ENCODE results near the gene TM4SF20. TPM values are rescaled to one million over a fixed set of nuclear protein-coding genes. Genes with fewer than 3 reads are reported as not detected.

Gene TM4SF20
- total and polyA plus RNA-seq, 2 experiments from 2014 or later, result not detected

DNA sequence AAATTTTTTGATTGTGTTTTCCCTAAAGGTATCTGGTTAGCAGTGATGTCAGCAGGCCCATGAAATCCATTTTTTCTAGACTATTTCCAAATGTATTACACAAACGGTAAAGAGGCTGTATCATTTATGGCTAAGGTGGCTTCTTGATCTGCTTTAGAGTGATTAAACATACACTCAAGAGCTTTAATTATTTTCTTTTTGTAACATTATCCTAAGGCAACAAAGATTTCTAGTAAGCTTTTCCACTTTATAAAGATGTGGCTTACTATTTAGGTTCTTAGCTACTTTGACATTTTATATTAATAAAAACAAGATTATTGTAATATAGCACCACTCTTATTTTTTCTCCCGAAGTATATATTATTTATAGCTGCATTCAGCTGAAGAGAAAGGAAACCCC is 37.6 kb downstream of the TM4SF20 start (continued):
- TF ChIP-seq, protein P1, sequence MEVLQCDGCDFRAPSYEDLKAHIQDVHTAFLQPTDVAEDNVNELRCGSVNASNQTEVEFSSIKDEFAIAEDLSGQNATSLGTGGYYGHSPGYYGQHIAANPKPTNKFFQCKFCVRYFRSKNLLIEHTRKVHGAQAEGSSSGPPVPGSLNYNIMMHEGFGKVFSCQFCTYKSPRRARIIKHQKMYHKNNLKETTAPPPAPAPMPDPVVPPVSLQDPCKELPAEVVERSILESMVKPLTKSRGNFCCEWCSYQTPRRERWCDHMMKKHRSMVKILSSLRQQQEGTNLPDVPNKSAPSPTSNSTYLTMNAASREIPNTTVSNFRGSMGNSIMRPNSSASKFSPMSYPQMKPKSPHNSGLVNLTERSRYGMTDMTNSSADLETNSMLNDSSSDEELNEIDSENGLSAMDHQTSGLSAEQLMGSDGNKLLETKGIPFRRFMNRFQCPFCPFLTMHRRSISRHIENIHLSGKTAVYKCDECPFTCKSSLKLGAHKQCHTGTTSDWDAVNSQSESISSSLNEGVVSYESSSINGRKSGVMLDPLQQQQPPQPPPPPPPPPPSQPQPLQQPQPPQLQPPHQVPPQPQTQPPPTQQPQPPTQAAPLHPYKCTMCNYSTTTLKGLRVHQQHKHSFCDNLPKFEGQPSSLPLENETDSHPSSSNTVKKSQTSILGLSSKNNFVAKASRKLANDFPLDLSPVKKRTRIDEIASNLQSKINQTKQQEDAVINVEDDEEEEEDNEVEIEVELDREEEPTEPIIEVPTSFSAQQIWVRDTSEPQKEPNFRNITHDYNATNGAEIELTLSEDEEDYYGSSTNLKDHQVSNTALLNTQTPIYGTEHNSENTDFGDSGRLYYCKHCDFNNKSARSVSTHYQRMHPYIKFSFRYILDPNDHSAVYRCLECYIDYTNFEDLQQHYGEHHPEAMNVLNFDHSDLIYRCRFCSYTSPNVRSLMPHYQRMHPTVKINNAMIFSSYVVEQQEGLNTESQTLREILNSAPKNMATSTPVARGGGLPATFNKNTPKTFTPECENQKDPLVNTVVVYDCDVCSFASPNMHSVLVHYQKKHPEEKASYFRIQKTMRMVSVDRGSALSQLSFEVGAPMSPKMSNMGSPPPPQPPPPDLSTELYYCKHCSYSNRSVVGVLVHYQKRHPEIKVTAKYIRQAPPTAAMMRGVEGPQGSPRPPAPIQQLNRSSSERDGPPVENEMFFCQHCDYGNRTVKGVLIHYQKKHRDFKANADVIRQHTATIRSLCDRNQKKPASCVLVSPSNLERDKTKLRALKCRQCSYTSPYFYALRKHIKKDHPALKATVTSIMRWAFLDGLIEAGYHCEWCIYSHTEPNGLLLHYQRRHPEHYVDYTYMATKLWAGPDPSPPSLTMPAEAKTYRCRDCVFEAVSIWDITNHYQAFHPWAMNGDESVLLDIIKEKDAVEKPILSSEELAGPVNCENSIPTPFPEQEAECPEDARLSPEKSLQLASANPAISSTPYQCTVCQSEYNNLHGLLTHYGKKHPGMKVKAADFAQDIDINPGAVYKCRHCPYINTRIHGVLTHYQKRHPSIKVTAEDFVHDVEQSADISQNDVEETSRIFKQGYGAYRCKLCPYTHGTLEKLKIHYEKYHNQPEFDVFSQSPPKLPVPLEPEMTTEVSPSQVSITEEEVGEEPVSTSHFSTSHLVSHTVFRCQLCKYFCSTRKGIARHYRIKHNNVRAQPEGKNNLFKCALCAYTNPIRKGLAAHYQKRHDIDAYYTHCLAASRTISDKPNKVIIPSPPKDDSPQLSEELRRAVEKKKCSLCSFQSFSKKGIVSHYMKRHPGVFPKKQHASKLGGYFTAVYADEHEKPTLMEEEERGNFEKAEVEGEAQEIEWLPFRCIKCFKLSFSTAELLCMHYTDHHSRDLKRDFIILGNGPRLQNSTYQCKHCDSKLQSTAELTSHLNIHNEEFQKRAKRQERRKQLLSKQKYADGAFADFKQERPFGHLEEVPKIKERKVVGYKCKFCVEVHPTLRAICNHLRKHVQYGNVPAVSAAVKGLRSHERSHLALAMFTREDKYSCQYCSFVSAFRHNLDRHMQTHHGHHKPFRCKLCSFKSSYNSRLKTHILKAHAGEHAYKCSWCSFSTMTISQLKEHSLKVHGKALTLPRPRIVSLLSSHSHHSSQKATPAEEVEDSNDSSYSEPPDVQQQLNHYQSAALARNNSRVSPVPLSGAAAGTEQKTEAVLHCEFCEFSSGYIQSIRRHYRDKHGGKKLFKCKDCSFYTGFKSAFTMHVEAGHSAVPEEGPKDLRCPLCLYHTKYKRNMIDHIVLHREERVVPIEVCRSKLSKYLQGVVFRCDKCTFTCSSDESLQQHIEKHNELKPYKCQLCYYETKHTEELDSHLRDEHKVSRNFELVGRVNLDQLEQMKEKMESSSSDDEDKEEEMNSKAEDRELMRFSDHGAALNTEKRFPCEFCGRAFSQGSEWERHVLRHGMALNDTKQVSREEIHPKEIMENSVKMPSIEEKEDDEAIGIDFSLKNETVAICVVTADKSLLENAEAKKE (CRISPR knock-in tag; IDR thresholded peaks at IDR 0.05), result no peak

DNA sequence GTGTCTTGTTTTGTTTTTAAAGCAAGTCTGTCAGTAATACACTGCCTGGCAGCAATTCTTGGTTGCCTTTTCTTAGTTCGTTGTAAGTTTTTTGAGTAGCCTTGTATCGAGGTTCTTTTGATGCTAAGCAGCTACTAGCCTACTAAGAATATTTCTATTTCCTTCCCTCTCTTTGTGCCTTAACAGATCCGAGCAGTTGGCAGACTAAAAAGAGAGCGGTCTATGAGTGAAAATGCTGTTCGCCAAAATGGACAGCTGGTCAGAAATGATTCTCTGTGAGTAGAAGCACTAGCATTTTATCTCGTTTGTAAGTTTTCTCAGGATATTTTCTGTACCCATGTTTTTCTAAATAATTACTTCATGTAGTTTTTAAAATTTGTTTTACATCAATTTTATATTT is 39.0 kb downstream of the TM4SF20 start:
- TF ChIP-seq JUNB (IDR thresholded peaks at IDR 0.05; ENCODE audit: unreplicated experiment) (no peak), EZH2phosphoT487 (IDR thresholded peaks at IDR 0.05; ENCODE audit: unreplicated experiment) (no peak), NANOG (IDR thresholded peaks at IDR 0.05; ENCODE audit: borderline replicate concordance) (no peak), STAT1 (IDR thresholded peaks at IDR 0.05; ENCODE audit: unreplicated experiment) (no peak), ZNF114 (CRISPR knock-in tag; IDR thresholded peaks at IDR 0.05) (no peak), ZNF331 (CRISPR knock-in tag; IDR thresholded peaks at IDR 0.05; ENCODE audit: low read depth) (no peak), POLR2AphosphoS5 (IDR thresholded peaks at IDR 0.05; ENCODE audit: low read depth) (no peak), EZH2 (IDR thresholded peaks at IDR 0.05; ENCODE audit: low read depth, unreplicated experiment) (no peak)
- TF ChIP-seq, protein P2, sequence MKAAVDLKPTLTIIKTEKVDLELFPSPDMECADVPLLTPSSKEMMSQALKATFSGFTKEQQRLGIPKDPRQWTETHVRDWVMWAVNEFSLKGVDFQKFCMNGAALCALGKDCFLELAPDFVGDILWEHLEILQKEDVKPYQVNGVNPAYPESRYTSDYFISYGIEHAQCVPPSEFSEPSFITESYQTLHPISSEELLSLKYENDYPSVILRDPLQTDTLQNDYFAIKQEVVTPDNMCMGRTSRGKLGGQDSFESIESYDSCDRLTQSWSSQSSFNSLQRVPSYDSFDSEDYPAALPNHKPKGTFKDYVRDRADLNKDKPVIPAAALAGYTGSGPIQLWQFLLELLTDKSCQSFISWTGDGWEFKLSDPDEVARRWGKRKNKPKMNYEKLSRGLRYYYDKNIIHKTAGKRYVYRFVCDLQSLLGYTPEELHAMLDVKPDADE (IDR thresholded peaks at IDR 0.05), result no peak
- TF ChIP-seq, protein P3, sequence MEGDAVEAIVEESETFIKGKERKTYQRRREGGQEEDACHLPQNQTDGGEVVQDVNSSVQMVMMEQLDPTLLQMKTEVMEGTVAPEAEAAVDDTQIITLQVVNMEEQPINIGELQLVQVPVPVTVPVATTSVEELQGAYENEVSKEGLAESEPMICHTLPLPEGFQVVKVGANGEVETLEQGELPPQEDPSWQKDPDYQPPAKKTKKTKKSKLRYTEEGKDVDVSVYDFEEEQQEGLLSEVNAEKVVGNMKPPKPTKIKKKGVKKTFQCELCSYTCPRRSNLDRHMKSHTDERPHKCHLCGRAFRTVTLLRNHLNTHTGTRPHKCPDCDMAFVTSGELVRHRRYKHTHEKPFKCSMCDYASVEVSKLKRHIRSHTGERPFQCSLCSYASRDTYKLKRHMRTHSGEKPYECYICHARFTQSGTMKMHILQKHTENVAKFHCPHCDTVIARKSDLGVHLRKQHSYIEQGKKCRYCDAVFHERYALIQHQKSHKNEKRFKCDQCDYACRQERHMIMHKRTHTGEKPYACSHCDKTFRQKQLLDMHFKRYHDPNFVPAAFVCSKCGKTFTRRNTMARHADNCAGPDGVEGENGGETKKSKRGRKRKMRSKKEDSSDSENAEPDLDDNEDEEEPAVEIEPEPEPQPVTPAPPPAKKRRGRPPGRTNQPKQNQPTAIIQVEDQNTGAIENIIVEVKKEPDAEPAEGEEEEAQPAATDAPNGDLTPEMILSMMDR (conservative IDR thresholded peaks at IDR 0.05; ENCODE audit: low read depth in 2 of 2), result no peak
- ATAC-seq, result no peak
- H3K36me3 ChIP-seq (ENCODE audit: insufficient read depth), result peaks cover 4% of the 10 kb centered on the region; the same call in 1 of the 2 replicates

More for the DNA sequence above, 39.0 kb downstream of the TM4SF20 start:
- Mint-ChIP-seq H3K27me3 (ENCODE audit: insufficient read depth, low read depth, poor library complexity) (no peaks in the 10 kb centered on the region), H3K4me1 (no peaks in the 10 kb centered on the region), H3K27ac (no peak overlapping the region), H3K36me3 (ENCODE audit: low read depth) (peaks cover 23% of the 10 kb centered on the region), H3K9me3 (no peaks in the 10 kb centered on the region), H3K4me3 (no peak overlapping the region)
- no peak for DNase-seq (ENCODE audit: low spot score)
- H3F3A ChIP-seq (replicated peaks; ENCODE audit: low read depth), result no peaks in the 10 kb centered on the region
- H3K79me2 ChIP-seq (replicated peaks; ENCODE audit: insufficient read depth), result no peaks in the 10 kb centered on the region
- H2AFZ ChIP-seq, result no peak overlapping the region
- no peaks in the 10 kb centered on the region for H4K20me1 ChIP-seq (replicated peaks; ENCODE audit: insufficient read depth)
- H3K9me2 ChIP-seq (ENCODE audit: insufficient read depth), result no peaks in the 10 kb centered on the region
- H3K4me1 ChIP-seq (ENCODE audit: insufficient read depth), result no peaks in the 10 kb centered on the region
- H3K27ac ChIP-seq (ENCODE audit: low read depth), result no peak overlapping the region
- H3K27me3 ChIP-seq (ENCODE audit: insufficient read depth), result no peaks in the 10 kb centered on the region
- no peak overlapping the region for H3K4me3 ChIP-seq
- H3K4me2 ChIP-seq, result no peak overlapping the region
